ENCODE data around the gene RAB1B. TPM values are rescaled to one million over a fixed set of nuclear protein-coding genes. Genes with fewer than 3 reads are reported as not detected.

RAB1B gene
- total and polyA plus RNA-seq, 9 donors: 54.6 to 140 (median 119) TPM

- DNase-seq: peak in 3 of 5 donors; percentile 24 to 50 (median 40)
- WGBS, 3 donors: 68 to 74% (median 74%) methylated on average over 13 to 17 of the region's 17 CpGs
- Histone ChIP-seq H3K9me3 (no peaks in the 10 kb centered on the region), H3K4me1 (ENCODE audit: insufficient read depth) (peaks cover 33% of the 10 kb centered on the region), H3K4me3 (no peak overlapping the region), H3K27ac (no peak overlapping the region), H3K36me3 (no peaks in the 10 kb centered on the region), H3K27me3 (no peaks in the 10 kb centered on the region)
- intact Hi-C loops (cut with DNase I): no loop called here
- TF ChIP-seq EP300 (IDR thresholded peaks at IDR 0.05): no peak
These were observed 46.4 kb downstream of the RAB1B start for GRCh38 chr11:66314561-66315497.

GRCh38 chr11:66315498-66315885 is 47.1 kb downstream of the RAB1B start:
- intact Hi-C loops (cut with DNase I): no loop called here
- Histone ChIP-seq H3K36me3 (no peaks in the 10 kb centered on the region), H3K27ac (no peak overlapping the region), H3K4me1 (ENCODE audit: insufficient read depth) (peaks cover 33% of the 10 kb centered on the region), H3K4me3 (peak overlapping the region; percentile 43), H3K9me3 (no peaks in the 10 kb centered on the region), H3K27me3 (no peaks in the 10 kb centered on the region)
- no peak for TF ChIP-seq EP300 (IDR thresholded peaks at IDR 0.05)
- DNase-seq: peak in 1 of 5 donors; percentile 36
- WGBS, 3 donors: 78 to 82% (median 79%) methylated on average over 14 of the region's 14 CpGs

DNA sequence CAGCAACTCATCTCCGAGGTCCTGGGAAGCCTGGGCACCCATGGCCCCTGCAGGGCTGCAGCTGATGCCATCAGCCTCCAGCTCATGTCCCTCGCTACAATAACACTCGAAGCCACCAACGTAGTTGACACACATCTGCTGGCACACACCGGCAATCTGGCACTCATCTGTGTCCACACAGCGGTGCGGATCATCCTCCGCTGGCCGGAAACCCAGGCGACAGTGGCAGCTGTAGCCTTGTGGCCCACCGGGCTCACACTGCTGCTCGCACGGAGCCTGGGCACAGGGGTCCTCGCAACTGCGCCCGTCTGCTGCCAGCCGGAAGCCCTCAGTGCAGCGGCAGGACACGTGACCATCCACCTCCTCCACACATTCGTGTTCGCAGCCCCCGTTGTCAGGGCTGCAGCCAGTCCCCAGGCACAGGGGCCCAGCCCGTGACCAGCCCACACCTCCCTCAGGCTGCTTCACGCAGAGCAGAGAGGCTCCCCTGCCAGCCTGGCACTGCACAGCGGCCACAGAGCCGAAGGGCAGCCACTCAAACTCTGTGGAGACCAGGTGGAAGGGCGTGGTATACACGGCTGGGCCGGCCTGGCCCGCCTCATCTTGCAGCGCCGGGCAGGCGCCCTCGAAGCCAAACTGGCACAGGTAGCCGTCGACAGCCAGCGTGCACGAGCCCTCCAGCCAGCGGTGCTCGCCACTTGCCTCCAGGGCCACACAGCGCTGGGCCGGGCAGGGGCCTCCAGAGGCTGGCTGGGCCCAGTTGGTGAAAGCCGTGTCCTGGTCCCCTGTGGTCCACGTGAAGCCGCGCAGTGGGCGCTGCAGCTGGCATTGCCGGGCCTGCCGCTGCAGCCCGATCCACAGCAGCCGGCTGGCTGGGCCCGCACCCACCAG is 47.7 kb downstream of the RAB1B start:
- intact Hi-C loops (cut with DNase I): no loop called here

GRCh38 chr11:66316849-66317251 is 48.4 kb downstream of the RAB1B start, which contains the start of gene CD248:
CD248 (minus strand) TSS chr11:66317044; CDS start chr11:66317027, 17 bp downstream.
- peak within 1 kb of the TSS; percentile 43 for H3K4me3 ChIP-seq
- H3K4me1 ChIP-seq (ENCODE audit: insufficient read depth): peaks cover 33% of the 10 kb centered on the region
- no peak for TF ChIP-seq POLR2A (IDR thresholded peaks at IDR 0.05)
- TF ChIP-seq EP300 (IDR thresholded peaks at IDR 0.05): no peak
- TF ChIP-seq, protein P1, sequence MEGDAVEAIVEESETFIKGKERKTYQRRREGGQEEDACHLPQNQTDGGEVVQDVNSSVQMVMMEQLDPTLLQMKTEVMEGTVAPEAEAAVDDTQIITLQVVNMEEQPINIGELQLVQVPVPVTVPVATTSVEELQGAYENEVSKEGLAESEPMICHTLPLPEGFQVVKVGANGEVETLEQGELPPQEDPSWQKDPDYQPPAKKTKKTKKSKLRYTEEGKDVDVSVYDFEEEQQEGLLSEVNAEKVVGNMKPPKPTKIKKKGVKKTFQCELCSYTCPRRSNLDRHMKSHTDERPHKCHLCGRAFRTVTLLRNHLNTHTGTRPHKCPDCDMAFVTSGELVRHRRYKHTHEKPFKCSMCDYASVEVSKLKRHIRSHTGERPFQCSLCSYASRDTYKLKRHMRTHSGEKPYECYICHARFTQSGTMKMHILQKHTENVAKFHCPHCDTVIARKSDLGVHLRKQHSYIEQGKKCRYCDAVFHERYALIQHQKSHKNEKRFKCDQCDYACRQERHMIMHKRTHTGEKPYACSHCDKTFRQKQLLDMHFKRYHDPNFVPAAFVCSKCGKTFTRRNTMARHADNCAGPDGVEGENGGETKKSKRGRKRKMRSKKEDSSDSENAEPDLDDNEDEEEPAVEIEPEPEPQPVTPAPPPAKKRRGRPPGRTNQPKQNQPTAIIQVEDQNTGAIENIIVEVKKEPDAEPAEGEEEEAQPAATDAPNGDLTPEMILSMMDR (IDR thresholded peaks at IDR 0.05): no peak
- 2 to 5% methylated on average over 24 to 29 of the region's 29 CpGs; no CpG with 5 or more reads in 1 of the 3 donors for WGBS, 3 donors
- no peaks in the 10 kb centered on the region for H3K36me3 ChIP-seq
- H3K27me3 ChIP-seq: no peaks in the 10 kb centered on the region
- no peaks in the 10 kb centered on the region for H3K9me3 ChIP-seq
- intact Hi-C loops (cut with DNase I): no loop called here
- DNase-seq: peak; percentile 73 to 90 (median 82)
- H3K27ac ChIP-seq: peak within 1 kb of the TSS; percentile 42 to 76

More for the DNA sequence above, 47.7 kb downstream of the RAB1B start:
- TF ChIP-seq, protein P1 (IDR thresholded peaks at IDR 0.05): no peak
- TF ChIP-seq EP300 (IDR thresholded peaks at IDR 0.05) (no peak), POLR2A (IDR thresholded peaks at IDR 0.05) (no peak)
- no peaks in the 10 kb centered on the region for H3K9me3 ChIP-seq
- H3K36me3 ChIP-seq: no peaks in the 10 kb centered on the region
- peak in 3 of 5 donors; percentile 28 to 53 (median 51) for DNase-seq
- H3K27me3 ChIP-seq: no peaks in the 10 kb centered on the region
- H3K4me3 ChIP-seq: peak overlapping the region; percentile 43
- WGBS, 3 donors: 23 to 39% (median 26%) methylated on average over 43 to 52 of the region's 52 CpGs
- peaks cover 33% of the 10 kb centered on the region for H3K4me1 ChIP-seq (ENCODE audit: insufficient read depth)
- H3K27ac ChIP-seq: peak overlapping the region in 1 of 2 donors; percentile 76

GRCh38 chr11:66317322-66317722 is 48.9 kb downstream of the RAB1B start:
- Histone ChIP-seq H3K27ac (peak overlapping the region; percentile 42 to 76), H3K27me3 (no peaks in the 10 kb centered on the region), H3K36me3 (no peaks in the 10 kb centered on the region), H3K4me3 (peak overlapping the region; percentile 43), H3K9me3 (no peaks in the 10 kb centered on the region), H3K4me1 (ENCODE audit: insufficient read depth) (peaks cover 33% of the 10 kb centered on the region)
- intact Hi-C loops (cut with DNase I): no loop called here
- 2 to 5% (median 4%) methylated on average over 11 to 14 of the region's 14 CpGs for WGBS, 3 donors
- TF ChIP-seq, protein P1 (IDR thresholded peaks at IDR 0.05): no peak
- TF ChIP-seq POLR2A (IDR thresholded peaks at IDR 0.05) (no peak), EP300 (IDR thresholded peaks at IDR 0.05) (no peak)
- peak; percentile 57 to 79 (median 68) for DNase-seq
